ENCODE data around the gene SFRP2. TPM values are rescaled to one million over a fixed set of nuclear protein-coding genes. Genes with fewer than 3 reads are reported as not detected.

SFRP2 gene
- total and polyA plus RNA-seq, 4 donors = 0.08 to 0.09 TPM; not detected in 2

- Histone ChIP-seq H3K9me3 (ENCODE audit: control insufficient read depth in 4 of 4, low read length in 3 of 4) (no peaks in the 10 kb centered on the region), H3K27ac (ENCODE audit: low read depth in 1 of 2, low read length in 2 of 2) (no peak overlapping the region), H3K9ac (ENCODE audit: low read depth in 1 of 2, low read length in 2 of 2) (no peak overlapping the region), H3K36me3 (ENCODE audit: control insufficient read depth in 4 of 4, insufficient read depth in 3 of 4, low read depth in 1 of 4, low read length in 3 of 4) (no peaks in the 10 kb centered on the region), H3K4me1 (ENCODE audit: control insufficient read depth in 4 of 4, insufficient read depth in 4 of 4, low read length in 3 of 4) (peaks cover 9 to 31% (median 17%) of the 10 kb centered on the region in 4 donors), H3K27me3 (ENCODE audit: control insufficient read depth in 4 of 4, insufficient read depth in 4 of 4, low read length in 3 of 4) (peaks cover 0 to 22% (median 19%) of the 10 kb centered on the region in 4 donors), H3K4me3 (ENCODE audit: low read depth in 1 of 3, low read length in 3 of 3) (no peak overlapping the region)
- no peak for DNase-seq (ENCODE audit: low spot score)
- TF ChIP-seq RAD21 (IDR thresholded peaks at IDR 0.05) (no peak), YY1 (IDR thresholded peaks at IDR 0.05) (no peak), EGR1 (IDR thresholded peaks at IDR 0.05; ENCODE audit: low read depth in 2 of 2) (no peak), MAX (IDR thresholded peaks at IDR 0.05) (no peak), SP1 (IDR thresholded peaks at IDR 0.05) (no peak), HNF4G (IDR thresholded peaks at IDR 0.05) (no peak), JUND (IDR thresholded peaks at IDR 0.05) (no peak), HNF4A (conservative IDR thresholded peaks at IDR 0.05) (no peak), FOXA2 (IDR thresholded peaks at IDR 0.05) (no peak)
- 60% methylated on average over 5 of the region's 5 CpGs for WGBS
Measured at GRCh38 chr4:153794006-153794405, 5.1 kb upstream of the SFRP2 start.

- no peak overlapping the region for H3K27ac ChIP-seq (ENCODE audit: low read depth in 1 of 2, low read length in 2 of 2)
- H3K9ac ChIP-seq (ENCODE audit: low read depth in 1 of 2, low read length in 2 of 2) = no peak overlapping the region
- 13% methylated on average over 39 of the region's 39 CpGs for WGBS
- H3K9me3 ChIP-seq (ENCODE audit: control insufficient read depth in 4 of 4, low read length in 3 of 4) = no peaks in the 10 kb centered on the region
- H3K27me3 ChIP-seq (ENCODE audit: control insufficient read depth in 4 of 4, insufficient read depth in 4 of 4, low read length in 3 of 4) = peaks cover 0 to 29% (median 19%) of the 10 kb centered on the region in 4 donors
- H3K4me1 ChIP-seq (ENCODE audit: control insufficient read depth in 4 of 4, insufficient read depth in 4 of 4, low read length in 3 of 4) = peaks cover 13 to 40% (median 23%) of the 10 kb centered on the region in 4 donors
- TF ChIP-seq RAD21 (IDR thresholded peaks at IDR 0.05) = no peak
- no peak for TF ChIP-seq TAF1 (conservative IDR thresholded peaks at IDR 0.05)
- TF ChIP-seq NR2F2 (IDR thresholded peaks at IDR 0.05) = no peak
- TF ChIP-seq YY1 (IDR thresholded peaks at IDR 0.05) = no peak
- peak overlapping the region in 1 of 3 donors; percentile 7 for H3K4me3 ChIP-seq (ENCODE audit: low read depth in 1 of 3, low read length in 3 of 3)
- H3K36me3 ChIP-seq (ENCODE audit: control insufficient read depth in 4 of 4, insufficient read depth in 3 of 4, low read depth in 1 of 4, low read length in 3 of 4) = no peaks in the 10 kb centered on the region
- no peak for DNase-seq (ENCODE audit: low spot score)
Measured at GRCh38 chr4:153792618-153793247, 3.9 kb upstream of the SFRP2 start.

- TF ChIP-seq CTCF (IDR thresholded peaks at IDR 0.05; ENCODE audit: low read depth, low read length, missing input control) (peak; percentile 27), HNF4A (conservative IDR thresholded peaks at IDR 0.05) (no peak), RAD21 (IDR thresholded peaks at IDR 0.05) (peak; percentile 51 to 66), HNF4G (IDR thresholded peaks at IDR 0.05) (no peak), JUND (IDR thresholded peaks at IDR 0.05) (peak in 1 of 2 donors; percentile 50), EGR1 (IDR thresholded peaks at IDR 0.05; ENCODE audit: low read depth in 2 of 2) (no peak)
- peaks cover 13 to 40% (median 23%) of the 10 kb centered on the region in 4 donors for H3K4me1 ChIP-seq (ENCODE audit: control insufficient read depth in 4 of 4, insufficient read depth in 4 of 4, low read length in 3 of 4)
- H3K27me3 ChIP-seq (ENCODE audit: control insufficient read depth in 4 of 4, insufficient read depth in 4 of 4, low read length in 3 of 4) = peaks cover 0 to 34% (median 20%) of the 10 kb centered on the region in 4 donors
- H3K36me3 ChIP-seq (ENCODE audit: control insufficient read depth in 4 of 4, insufficient read depth in 3 of 4, low read depth in 1 of 4, low read length in 3 of 4) = no peaks in the 10 kb centered on the region
- no peak overlapping the region for H3K27ac ChIP-seq (ENCODE audit: low read depth in 1 of 2, low read length in 2 of 2)
- no peak overlapping the region for H3K9ac ChIP-seq (ENCODE audit: low read depth in 1 of 2, low read length in 2 of 2)
- WGBS = 8% methylated on average over 37 of the region's 37 CpGs
- no peak for DNase-seq (ENCODE audit: low spot score)
- no peaks in the 10 kb centered on the region for H3K9me3 ChIP-seq (ENCODE audit: control insufficient read depth in 4 of 4, low read length in 3 of 4)
- peak overlapping the region in 1 of 3 donors; percentile 7 for H3K4me3 ChIP-seq (ENCODE audit: low read depth in 1 of 3, low read length in 3 of 3)
Measured at GRCh38 chr4:153791746-153792617, 3.1 kb upstream of the SFRP2 start.
